ENCODE measurements around the gene B3GNT4.

DNA sequence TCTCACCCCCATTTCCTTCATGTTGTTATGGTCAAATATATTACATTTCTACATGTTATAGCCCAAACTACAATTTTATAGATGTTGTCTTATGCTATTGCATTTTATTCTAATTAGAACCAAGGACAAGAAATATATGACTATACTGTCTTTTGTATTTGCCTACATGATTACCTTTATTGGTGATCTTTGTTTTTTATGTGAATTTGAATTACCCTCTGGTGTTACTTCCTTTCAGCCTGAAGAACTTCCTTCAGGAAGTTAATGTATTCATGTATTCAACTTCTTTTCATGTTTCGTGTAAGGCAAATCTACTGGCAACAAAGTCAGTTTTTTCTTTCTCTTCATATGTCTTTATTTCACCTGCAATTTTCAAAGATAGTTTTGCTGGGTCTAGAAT is 8.7 kb upstream of the B3GNT4 start:
- TF ChIP-seq, protein P1, sequence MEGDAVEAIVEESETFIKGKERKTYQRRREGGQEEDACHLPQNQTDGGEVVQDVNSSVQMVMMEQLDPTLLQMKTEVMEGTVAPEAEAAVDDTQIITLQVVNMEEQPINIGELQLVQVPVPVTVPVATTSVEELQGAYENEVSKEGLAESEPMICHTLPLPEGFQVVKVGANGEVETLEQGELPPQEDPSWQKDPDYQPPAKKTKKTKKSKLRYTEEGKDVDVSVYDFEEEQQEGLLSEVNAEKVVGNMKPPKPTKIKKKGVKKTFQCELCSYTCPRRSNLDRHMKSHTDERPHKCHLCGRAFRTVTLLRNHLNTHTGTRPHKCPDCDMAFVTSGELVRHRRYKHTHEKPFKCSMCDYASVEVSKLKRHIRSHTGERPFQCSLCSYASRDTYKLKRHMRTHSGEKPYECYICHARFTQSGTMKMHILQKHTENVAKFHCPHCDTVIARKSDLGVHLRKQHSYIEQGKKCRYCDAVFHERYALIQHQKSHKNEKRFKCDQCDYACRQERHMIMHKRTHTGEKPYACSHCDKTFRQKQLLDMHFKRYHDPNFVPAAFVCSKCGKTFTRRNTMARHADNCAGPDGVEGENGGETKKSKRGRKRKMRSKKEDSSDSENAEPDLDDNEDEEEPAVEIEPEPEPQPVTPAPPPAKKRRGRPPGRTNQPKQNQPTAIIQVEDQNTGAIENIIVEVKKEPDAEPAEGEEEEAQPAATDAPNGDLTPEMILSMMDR (IDR thresholded peaks at IDR 0.05; ENCODE audit: insufficient read depth, low read length) = no peak
- TF ChIP-seq POLR2AphosphoS5 (IDR thresholded peaks at IDR 0.05; ENCODE audit: low read depth) (no peak), REST (IDR thresholded peaks at IDR 0.05; ENCODE audit: insufficient replicate concordance, low read depth) (no peak)
